Astrocyte (in vitro differentiated cells and primary cell): ENCODE results near the gene PDE6D. TPM values are rescaled to one million over a fixed set of nuclear protein-coding genes. Genes with fewer than 3 reads are reported as not detected.
A peak's percentile ranks its signal among the peaks of the same experiment; 100 is the strongest.

Experiments used
- DNase-seq: peaks from one replicate; pipeline ENCODE4 v3.0.0-alpha.2; 2010; ENCODE audit warnings: low read depth
- FAIRE-seq: peaks from 2 replicates; lab custom pipeline; 2011; peaks lifted over from hg19 to GRCh38; lab: Jason Lieb, UNC
- H2AFZ ChIP-seq: 2 replicates; pipeline ENCODE4 v1.6.0; 2012; ENCODE audit warnings: low read depth, low read length, inconsistent platforms
- H3K27ac ChIP-seq: 2 replicates; pipeline ENCODE4 v1.5.1; 2011; ENCODE audit warnings: low read depth, low read length, inconsistent platforms
- H3K27me3 ChIP-seq: 2 replicates; pipeline ENCODE4 v1.6.0; 2011; ENCODE audit warnings: low read length, inconsistent platforms; ENCODE audit not compliant: insufficient read depth
- H3K36me3 ChIP-seq: 2 replicates; pipeline ENCODE4 v1.5.1; 2011; ENCODE audit warnings: low read length, inconsistent platforms; ENCODE audit not compliant: insufficient read depth
- H3K4me1 ChIP-seq: 2 replicates; pipeline ENCODE4 v1.5.1; 2011; ENCODE audit warnings: low read length, inconsistent platforms; ENCODE audit not compliant: insufficient read depth
- H3K4me2 ChIP-seq: 2 replicates; pipeline ENCODE4 v1.6.0; 2012; ENCODE audit warnings: low read length, inconsistent platforms
- H3K4me3 ChIP-seq: 2 replicates; pipeline ENCODE4 v1.5.1; 2011; ENCODE audit warnings: low read depth, mild to moderate bottlenecking, low read length, inconsistent platforms; ENCODE audit not compliant: insufficient read depth
- H3K79me2 ChIP-seq: 2 replicates; pipeline ENCODE4 v1.6.0; 2012; ENCODE audit warnings: mild to moderate bottlenecking, low read length, inconsistent platforms; ENCODE audit not compliant: insufficient read depth
- H3K9ac ChIP-seq: 2 replicates; pipeline ENCODE4 v1.6.0; 2012; ENCODE audit warnings: mild to moderate bottlenecking, low read length, inconsistent platforms
- H3K9me3 ChIP-seq: 2 replicates; pipeline ENCODE4 v1.5.1; 2012; ENCODE audit warnings: low read depth, mild to moderate bottlenecking, low read length, inconsistent platforms; ENCODE audit not compliant: insufficient read depth
- H4K20me1 ChIP-seq: 2 replicates; pipeline ENCODE4 v1.6.0; 2012; ENCODE audit warnings: low read length, inconsistent platforms; ENCODE audit not compliant: insufficient read depth
- H3K27ac Mint-ChIP-seq: one replicate; pipeline ENCODE4 v1.8.0; 2021; ENCODE audit warnings: mild to moderate bottlenecking, mixed read lengths; ENCODE audit not compliant: unreplicated experiment
- H3K27me3 Mint-ChIP-seq: one replicate; pipeline ENCODE4 v1.8.0; 2021; ENCODE audit warnings: low read depth, mixed read lengths; ENCODE audit not compliant: unreplicated experiment
- H3K36me3 Mint-ChIP-seq: one replicate; pipeline ENCODE4 v1.8.0; 2021; ENCODE audit warnings: low read depth, mixed read lengths; ENCODE audit not compliant: unreplicated experiment
- H3K4me1 Mint-ChIP-seq: one replicate; pipeline ENCODE4 v1.8.0; 2021; ENCODE audit warnings: low read depth, mixed read lengths; ENCODE audit not compliant: unreplicated experiment
- H3K4me3 Mint-ChIP-seq: one replicate; pipeline ENCODE4 v1.8.0; 2021; ENCODE audit warnings: mild to moderate bottlenecking, moderate library complexity, mixed read lengths; ENCODE audit not compliant: unreplicated experiment
- H3K9me3 Mint-ChIP-seq: one replicate; pipeline ENCODE4 v1.8.0; 2021; ENCODE audit warnings: mild to moderate bottlenecking, mixed read lengths; ENCODE audit not compliant: unreplicated experiment
- CTCF ChIP-seq: IDR thresholded peaks from 2 replicates; pipeline ENCODE4 v1.5.1; 2011; ENCODE audit warnings: low read depth, mild to moderate bottlenecking, inconsistent platforms, low read length, moderate library complexity; ENCODE audit not compliant: insufficient read depth
- EZH2 ChIP-seq: IDR thresholded peaks from 2 replicates; pipeline ENCODE4 v1.6.1; 2012; ENCODE audit warnings: mild to moderate bottlenecking, low read length, inconsistent platforms; ENCODE audit not compliant: insufficient read depth
- total RNA-seq: library from RNA; stranded (reverse); gene quantifications from 2 replicates; pipeline ENCODE4 v1.2.1, GENCODE V29; 2021

Gene PDE6D
- total RNA-seq, 1 donor from 2014 or later, result 19.0 TPM

- Histone ChIP-seq H3K36me3 (peaks cover 12% of the 10 kb centered on the region), H3K9me3 (no peaks in the 10 kb centered on the region), H4K20me1 (peaks cover 59% of the 10 kb centered on the region), H3K27ac (peak overlapping the region; percentile 90), H3K4me2 (peak overlapping the region; percentile 96), H3K27me3 (no peaks in the 10 kb centered on the region), H3K4me3 (peak overlapping the region; percentile 87), H2AFZ (no peak overlapping the region), H3K79me2 (peaks cover 57% of the 10 kb centered on the region), H3K4me1 (peaks cover 35% of the 10 kb centered on the region), H3K9ac (peak overlapping the region; percentile 99)
- DNase-seq (peak; percentile 62), FAIRE-seq (no peak)
- Mint-ChIP-seq H3K9me3 (no peaks in the 10 kb centered on the region), H3K36me3 (peaks cover 11% of the 10 kb centered on the region), H3K27me3 (no peaks in the 10 kb centered on the region), H3K4me1 (peaks cover 18% of the 10 kb centered on the region), H3K4me3 (peak overlapping the region; percentile 94), H3K27ac (peak overlapping the region; percentile 95)
- TF ChIP-seq CTCF, result peak; percentile 58
- TF ChIP-seq EZH2, result no peak
These were observed 70.9 kb downstream of the PDE6D start for GRCh38 chr2:231709981-231710798.

- no peak for DNase-seq
- H3K27ac Mint-ChIP-seq, result peak overlapping the region; percentile 95
- H3K4me1 ChIP-seq, result peaks cover 32% of the 10 kb centered on the region
- H3K27me3 Mint-ChIP-seq, result no peaks in the 10 kb centered on the region
- peak overlapping the region; percentile 96 for H3K4me2 ChIP-seq
- peaks cover 53% of the 10 kb centered on the region for H4K20me1 ChIP-seq
- H3K27me3 ChIP-seq, result no peaks in the 10 kb centered on the region
- H3K9me3 Mint-ChIP-seq, result no peaks in the 10 kb centered on the region
- peak overlapping the region; percentile 87 for H3K4me3 ChIP-seq
- peak overlapping the region; percentile 94 for H3K4me3 Mint-ChIP-seq
- peaks cover 11% of the 10 kb centered on the region for H3K36me3 Mint-ChIP-seq
- no peaks in the 10 kb centered on the region for H3K9me3 ChIP-seq
- TF ChIP-seq CTCF (no peak), EZH2 (no peak)
- H3K4me1 Mint-ChIP-seq, result peaks cover 16% of the 10 kb centered on the region
- peaks cover 12% of the 10 kb centered on the region for H3K36me3 ChIP-seq
- peak overlapping the region; percentile 99 for H3K9ac ChIP-seq
- peaks cover 57% of the 10 kb centered on the region for H3K79me2 ChIP-seq
- no peak overlapping the region for H2AFZ ChIP-seq
- H3K27ac ChIP-seq, result peak overlapping the region; percentile 90
- no peak for FAIRE-seq
These were observed 71.5 kb downstream of the PDE6D start for GRCh38 chr2:231709636-231709980.
